HG03442 (cell line): ENCODE measurements around the gene G6PC1.
"Not testable (repeated sequence)": the region's sequence is repeated elsewhere in the genome, so short reads cannot be mapped to it uniquely, and the experiment has no call there.

Experiments
- ATAC-seq: cut with Tn5 transposase; IDR thresholded peaks from one replicate; pipeline ENCODE4 v1.9.1; 2021; ENCODE audit warnings: mild to moderate bottlenecking, moderate library complexity; ENCODE audit not compliant: unreplicated experiment

Gene G6PC1

DNA sequence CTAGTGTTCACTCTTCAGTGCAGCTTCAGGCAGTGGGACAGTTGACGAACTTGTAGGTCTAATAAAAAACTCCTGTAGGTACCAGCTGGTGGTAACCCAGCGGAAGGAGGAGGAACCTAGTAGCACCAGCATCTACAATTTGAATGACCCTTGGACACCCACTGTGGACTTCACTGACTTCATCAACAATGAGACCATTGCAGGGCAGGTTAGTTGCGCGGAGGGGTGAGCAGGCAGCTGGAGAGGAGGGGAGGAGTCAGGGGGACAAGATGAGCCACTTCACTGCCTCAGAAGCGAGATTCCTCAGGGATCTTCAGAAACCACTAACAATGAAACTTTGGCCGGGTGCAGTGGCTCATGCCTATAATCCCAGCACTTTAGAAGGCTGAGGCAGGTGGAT is 27.3 kb upstream of the G6PC1 start:
- no peak for ATAC-seq

GRCh38 chr17:42873932-42874695 is 26.5 kb upstream of the G6PC1 start:
- not testable (repeated sequence) for ATAC-seq

- ATAC-seq, result no peak
Measured at GRCh38 chr17:42877037-42877436, 23.6 kb upstream of the G6PC1 start.

GRCh38 chr17:42878123-42878880 is 22.3 kb upstream of the G6PC1 start:
- no peak for ATAC-seq

DNA sequence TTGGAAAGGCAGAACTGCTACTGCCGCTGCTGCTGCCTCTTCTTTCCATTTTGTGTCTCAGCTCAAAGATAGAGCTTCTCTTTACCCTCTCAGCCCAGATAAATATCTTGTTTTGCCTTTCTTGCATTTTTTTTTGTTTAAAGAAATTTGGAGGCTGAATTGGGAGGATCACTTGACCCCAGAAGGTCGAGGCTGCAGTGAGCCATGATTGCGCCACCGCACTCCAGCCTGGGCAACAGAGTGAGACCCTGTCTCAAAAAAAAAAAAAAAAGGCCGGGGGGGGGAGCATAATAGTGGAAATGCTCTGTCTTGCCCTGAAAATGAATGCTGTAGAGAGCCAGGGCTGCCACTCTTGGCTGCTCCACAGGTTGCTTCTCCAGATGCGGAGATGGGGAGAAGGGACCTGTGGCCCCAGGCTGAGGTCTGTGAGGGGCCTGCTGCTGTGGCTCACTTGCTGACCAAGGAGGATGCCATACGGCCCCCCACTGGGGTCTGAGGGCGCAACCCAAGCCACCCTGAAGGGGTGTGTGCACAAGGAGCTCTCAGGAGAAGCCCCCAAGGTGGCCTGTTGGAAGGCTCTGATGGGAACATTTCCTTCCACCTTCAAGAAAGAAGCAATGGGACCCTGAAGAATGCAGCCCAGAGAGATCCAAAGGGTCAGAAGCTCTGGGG is 21.5 kb upstream of the G6PC1 start:
- no peak for ATAC-seq

- ATAC-seq, result no peak
Measured at GRCh38 chr17:42879596-42879985, 21.0 kb upstream of the G6PC1 start.

DNA sequence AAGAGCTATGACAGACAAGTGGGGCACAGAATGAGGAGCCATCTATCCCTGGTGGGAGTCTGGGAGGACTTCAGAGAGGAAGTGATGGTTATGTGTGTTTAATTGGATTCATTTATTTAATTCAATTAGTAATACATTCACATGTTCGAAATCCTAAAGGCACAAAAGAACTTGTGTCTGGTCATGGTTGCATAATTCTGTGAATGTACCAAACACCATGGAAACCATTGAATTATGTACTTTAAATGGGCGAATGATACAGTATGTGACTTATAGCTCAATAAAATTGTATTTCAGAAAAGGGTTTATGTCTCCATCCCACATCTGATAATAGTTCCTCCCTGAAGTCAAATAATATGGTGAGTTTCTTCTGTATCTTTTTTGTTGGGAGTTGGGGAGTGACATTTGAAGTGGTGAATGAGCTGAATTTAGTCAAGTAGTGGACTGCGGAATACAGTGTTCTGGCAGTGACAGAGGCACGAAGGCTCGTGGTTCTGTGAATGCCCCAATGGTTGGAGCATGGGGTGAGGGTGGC is 19.8 kb upstream of the G6PC1 start:
- no peak for ATAC-seq

- not testable (repeated sequence) for ATAC-seq
Measured at GRCh38 chr17:42881706-42882105, 18.9 kb upstream of the G6PC1 start.

DNA sequence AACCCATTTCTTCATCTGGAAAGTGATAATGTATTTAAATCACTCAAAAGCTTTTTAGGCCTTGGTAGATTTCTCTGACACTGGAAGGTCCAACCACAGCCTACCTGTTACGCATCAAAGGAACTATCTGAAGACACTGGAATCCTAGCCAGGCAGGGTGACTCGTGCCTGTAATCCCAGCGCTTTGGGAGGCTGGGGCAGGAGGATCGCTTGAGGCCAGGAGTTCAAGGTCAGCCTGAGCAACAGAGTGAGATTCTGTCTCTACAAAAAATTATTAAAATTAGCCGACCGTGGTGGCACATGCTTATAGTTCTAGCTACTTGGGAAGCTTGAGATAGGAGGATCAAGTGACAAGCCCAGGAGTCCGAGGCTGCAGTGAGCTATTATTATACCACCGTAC is 18.4 kb upstream of the G6PC1 start:
- no peak for ATAC-seq

DNA sequence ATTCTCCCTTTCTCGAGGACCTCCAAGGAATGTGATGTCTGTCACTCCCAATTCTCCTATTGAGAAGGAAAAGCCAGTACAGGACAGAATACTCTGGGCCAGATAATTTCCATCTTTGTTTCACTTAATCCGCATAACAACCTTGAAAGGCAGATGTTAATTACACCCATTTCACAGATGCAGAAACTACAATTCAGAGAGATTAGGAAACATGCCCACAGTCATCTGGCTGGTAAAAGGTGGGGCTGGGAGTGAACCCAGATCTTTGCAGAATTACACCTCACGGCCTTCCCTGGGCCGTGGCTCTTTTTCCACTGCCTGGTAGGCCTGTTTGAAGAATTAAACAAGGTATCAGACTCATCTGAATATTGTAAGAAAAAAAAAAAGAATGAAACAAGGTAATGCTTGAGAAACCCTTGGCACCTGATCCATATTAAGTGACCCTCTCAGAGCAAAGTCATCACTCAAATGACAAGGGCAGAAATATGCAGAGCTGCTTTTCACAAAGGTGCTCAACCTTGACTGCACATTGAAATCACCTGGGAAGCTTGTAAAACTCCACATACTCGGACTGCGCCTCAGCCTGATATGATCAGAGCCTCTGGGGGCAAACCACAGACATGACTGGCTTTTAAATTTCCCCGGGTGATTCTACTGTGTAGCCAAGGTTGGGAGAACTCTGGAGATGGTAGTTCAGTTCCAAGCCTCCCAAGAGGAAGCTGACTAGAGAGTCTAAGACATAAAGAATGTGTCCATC is 16.6 kb upstream of the G6PC1 start:
- no peak for ATAC-seq

DNA sequence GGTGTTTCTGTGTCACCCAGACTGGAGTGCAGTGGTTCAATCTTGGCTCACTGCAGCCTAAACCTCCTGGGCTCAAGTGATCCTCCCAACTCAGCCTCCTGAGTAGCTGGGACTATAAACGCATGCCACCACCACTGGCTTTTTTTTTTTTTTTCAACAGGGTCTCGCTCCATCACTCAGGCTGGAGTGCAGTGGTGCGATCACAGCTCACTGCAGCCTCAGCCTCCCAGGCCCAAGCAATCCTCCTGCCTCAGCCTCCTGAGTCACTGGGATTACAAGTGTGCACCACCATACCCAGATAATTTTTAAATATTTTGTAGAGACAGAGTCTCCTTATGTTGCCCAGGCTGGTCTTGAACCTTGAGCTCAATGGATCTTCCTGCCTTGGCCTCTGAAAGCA is 14.8 kb upstream of the G6PC1 start:
- not testable (repeated sequence) for ATAC-seq

DNA sequence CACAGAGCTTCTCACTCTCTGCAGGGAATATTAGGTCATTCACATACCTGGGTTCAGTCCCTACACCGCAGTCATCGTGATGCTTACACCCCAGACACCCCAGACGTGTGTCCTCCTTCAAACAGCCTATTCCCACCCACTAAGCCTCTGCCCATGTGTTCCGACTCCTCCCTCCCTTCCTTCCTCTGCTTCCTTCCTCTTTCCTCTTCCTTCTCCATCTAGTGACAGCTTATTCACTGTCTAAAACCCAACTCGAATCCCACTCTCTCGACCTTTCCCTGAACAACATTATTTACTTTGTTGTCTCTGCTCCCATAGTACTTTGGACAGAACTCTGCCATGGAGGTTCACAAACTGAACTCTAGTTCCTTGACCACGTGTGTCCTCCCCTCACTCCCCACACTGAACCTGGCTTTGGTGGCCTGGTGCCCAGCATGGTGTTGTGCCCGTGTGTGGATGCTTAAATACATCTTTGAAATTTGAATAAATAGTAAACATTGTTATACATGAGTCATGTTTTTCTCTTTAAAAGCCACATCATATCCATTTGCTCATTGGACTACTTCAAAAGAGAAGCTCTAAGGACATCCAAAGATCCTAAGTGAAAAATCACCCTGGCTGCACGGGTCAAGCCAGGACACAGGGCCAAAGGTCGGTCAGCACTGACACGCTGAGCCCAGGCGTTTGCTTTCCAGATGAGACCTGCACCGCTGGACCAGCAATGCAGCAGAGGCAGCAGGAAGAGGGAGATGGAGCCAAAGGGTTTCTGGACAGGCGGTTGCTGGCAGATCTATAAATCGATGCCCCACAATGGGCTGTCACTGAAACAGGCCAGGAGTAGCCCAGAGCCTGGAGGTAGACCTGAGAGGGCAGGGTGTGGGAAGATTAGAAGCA is 14.1 kb upstream of the G6PC1 start:
- no peak for ATAC-seq

DNA sequence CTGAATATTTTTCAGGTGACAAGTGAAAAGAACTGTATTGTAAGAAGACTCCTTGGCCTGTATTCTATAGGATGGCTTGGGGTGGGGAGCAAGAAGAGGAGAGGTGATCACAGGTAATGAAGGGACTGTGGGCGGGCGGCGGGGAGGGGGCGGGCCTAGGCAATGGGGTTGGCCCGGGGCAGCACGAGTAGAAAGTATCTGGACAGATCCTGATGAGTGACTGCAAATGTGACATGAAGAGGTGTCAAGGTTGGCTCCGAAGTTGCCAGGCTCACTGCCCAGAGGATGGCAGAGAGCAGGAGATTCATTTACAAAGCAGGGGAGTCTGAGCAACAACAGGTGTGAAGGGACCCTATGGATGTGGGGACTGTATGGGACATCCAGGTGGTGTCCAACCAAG is 10.8 kb upstream of the G6PC1 start:
- ATAC-seq, result no peak

DNA sequence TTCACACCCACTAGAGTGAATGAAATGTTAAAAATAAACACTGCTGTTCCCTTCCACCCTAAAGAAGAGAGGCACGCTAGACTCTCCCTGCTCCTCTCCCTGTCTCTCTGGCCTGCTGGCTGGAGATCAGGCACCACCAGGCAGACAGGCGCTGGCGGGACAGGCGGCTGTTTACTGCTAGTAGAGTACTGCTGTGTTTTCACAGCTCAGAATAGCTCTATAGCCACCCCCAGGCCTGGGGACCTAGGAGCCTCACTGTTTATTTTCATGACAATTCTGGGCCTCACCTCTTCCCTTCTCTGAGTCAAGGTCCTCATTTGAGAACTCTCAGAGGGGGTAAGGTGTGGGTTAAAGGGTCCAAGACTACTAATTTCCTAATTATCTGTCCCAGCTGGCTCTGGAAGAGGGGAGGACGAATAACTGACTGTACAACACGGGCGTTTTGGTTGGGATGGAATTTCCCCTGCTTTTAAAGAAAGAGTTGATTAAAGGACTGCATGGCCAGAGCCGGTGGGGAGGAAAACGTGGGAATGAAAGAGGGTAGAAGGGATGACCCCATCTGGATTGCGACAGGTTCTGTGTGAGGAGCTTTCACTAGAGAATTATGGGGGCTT is 9.0 kb upstream of the G6PC1 start:
- no peak for ATAC-seq

DNA sequence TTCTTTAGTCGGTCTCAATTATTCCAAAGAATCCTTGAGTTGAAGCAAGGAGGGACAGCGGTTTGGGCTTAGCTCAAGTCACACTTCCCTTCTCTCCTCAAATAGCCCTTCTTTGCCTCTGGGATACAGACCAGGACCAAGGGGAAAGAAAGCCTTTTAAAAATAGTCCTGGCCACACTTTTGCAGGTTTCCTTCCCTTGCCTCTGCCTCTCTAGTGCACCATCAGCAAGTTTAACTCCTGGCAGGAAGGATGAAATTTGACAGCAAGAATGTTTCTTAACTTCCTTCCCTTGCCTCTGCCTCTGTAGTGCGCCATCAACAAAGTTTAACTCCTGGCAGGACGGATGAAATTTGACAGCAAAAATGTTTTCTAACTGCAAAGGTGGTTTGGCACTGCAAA is 7.2 kb upstream of the G6PC1 start:
- no peak for ATAC-seq

DNA sequence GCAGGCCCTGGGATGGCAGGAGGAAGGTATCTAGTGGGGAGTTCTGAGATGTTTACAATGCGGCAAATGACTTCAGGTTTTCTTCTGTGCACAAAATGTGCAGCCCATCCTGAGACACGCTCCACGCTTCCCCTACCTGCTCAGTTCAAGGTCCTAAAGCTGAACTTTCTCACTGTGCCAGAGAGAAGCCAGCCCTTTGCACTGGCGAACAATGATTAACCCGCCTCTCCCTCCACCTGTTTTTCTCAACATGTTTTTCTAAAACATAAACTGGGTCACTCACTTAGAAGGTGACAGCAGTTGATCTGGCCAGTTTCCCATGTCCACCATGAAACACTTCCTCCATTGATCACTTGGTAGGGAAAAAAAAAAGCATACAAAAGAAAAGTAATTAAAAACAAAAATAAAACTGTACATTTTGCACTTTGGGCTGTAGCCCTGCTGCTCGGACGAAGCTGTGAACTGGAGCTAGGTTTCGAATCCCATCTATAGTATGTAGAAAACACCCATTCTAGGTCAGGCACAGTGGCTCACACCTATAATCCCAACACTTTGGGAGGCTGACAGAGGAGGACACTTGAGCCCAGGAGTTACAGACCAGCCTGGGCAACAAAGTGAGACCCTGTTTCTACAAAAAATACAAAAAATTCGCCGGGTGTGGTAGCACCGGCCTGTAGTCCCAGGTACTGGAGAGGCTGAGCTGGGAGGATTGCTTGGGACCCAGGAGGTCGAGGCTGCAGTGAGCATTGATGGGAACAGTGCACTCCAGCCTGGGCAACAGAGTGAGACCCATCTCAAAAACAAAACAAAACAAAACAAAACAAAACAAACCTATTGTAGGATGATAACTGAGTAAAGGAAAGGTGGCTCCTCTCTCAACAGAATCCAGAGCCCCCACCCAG is 6.1 kb upstream of the G6PC1 start:
- ATAC-seq, result no peak

DNA sequence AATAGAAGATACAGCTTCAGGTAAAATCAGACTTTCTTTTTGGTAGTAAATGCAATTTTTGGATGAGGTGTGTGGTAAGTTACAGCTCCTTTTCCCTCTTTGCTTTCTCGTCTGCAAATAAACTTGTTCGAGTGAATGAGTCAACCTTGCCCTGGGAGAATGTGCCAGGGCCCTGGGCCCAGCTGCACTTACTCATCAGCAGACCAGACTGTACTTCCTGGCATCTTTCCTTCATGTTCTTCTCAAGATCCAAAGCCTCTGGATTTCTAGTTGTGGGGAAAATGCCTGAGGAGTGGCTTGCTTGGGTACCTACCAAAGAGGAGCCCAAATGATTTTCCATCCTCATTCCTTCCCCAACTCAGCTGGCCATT is 5.4 kb upstream of the G6PC1 start:
- no peak for ATAC-seq

- no peak for ATAC-seq
Measured at GRCh38 chr17:42898147-42898811, 2.3 kb upstream of the G6PC1 start.
